Muscle of back (tissue), 11 donors: Measurements from ENCODE around the gene AGBL5. TPM values are rescaled to one million over a fixed set of nuclear protein-coding genes. Genes with fewer than 3 reads are reported as not detected.
"Not testable (repeated sequence)": the region's sequence is repeated elsewhere in the genome, so short reads cannot be mapped to it uniquely, and the experiment has no call there.

ENCODE experiments used
- DNase-seq, 3 donors: peaks; one replicate each; pipeline versions ENCODE4 v3.0.0 to v3.0.0-alpha.2; 2013
- polyA plus RNA-seq, 10 donors: library from polyadenylated mRNA; unstranded; fragments of 120-200 nt; gene quantifications; one replicate each; pipeline ENCODE4 v1.2.1, GENCODE V29; 2013; ENCODE audit not compliant: insufficient read length in 10 of 10

The AGBL5 gene
- polyA plus RNA-seq, 10 donors: 17.6 to 22.1 (median 19.1) TPM

DNA sequence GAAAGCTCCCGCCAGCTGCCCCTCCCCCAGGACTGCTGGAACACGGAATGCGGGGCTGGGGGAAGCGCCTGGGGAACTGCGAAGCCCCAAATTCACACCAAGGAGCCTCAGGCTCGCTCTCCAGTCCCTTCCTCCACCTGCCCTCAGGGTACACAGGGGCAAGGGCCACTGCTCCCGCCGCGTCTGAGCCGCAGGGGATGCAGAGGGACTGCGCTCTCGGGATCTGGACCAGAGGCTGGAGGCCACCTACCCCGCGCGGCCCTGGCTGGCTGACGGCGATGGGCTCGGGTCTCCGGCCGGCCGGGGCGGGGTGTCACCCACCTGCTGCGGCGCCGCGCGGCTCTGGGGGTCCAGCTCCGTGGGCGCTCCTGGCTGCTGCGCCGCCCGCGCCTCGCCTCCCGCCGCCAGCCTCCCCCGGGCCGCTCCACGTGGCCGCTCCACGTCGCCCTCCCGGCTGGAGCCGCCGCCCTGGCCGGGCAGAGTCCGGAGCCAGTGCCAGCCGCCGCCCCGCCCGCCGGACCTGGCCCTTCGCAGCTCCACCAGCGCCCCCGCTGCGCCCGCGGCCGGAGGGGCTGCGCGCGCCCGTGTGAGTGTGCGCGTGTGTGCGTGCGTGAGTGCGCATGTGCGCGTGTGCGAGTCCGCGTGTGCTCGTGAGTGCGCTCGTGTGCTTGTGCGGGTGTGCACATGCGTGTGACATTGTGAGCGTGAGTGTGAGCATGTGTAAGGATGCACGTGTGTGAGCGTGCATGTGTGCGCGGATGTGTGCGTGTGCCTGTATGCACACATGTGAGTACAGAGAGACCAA is 67.3 kb downstream of the AGBL5 start, which contains the start of gene CGREF1:
CGREF1 (minus strand) TSS at position 604 of the 805 bp plus-strand sequence. CDS start 14,762 bp downstream, outside the sequence.
- no peak for DNase-seq

DNA sequence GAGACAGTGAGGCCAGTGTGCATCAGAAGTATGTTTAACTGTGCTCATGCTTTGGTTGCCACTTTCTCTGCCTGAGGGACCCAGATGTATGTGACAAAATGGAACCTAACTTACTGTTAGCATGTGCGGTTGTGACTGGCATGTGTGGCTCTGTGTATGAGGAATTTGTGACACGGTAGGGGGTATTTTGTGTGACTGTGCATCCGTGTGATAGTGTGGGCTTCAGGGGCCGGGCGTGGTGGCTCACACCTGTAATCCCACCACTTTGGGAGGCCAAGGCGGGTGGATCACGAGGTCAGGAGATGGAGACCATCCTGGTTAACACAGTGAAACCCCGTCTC is 67.8 kb downstream of the AGBL5 start:
- DNase-seq: not testable (repeated sequence)

Other genes with a start within 250 kb of the AGBL5 start
- gene DPYSL5, start 203.5 kb upstream of the AGBL5 start, polyA plus RNA-seq: 10 to 100 TPM; 11.1 to 32.7 (median 22.1) TPM
- 10 to 100 TPM; 17.1 to 41.5 (median 25.0) TPM for gene MAPRE3, start 81.0 kb upstream of the AGBL5 start, polyA plus RNA-seq
- 10 to 100 TPM; 60.1 to 89.9 (median 68.5) TPM for gene TMEM214, start 18.7 kb upstream of the AGBL5 start, polyA plus RNA-seq
- 100 to 1,000 TPM; 208 to 290 (median 237) TPM for gene OST4, start 20.0 kb downstream of the AGBL5 start, polyA plus RNA-seq
- gene EMILIN1, start 26.9 kb downstream of the AGBL5 start, polyA plus RNA-seq: 100 to 1,000 TPM in 2 of 10 donors, 10 to 100 TPM in 8; 45.1 to 143 (median 65.3) TPM
- gene KHK, start 35.1 kb downstream of the AGBL5 start, polyA plus RNA-seq: 1 to 10 TPM in 9 of 10 donors, under 1 TPM in 1; 1.00 to 3.0 (median 2.5) TPM
- 1 to 10 TPM; 1.3 to 5.6 (median 3.2) TPM for gene CGREF1, start 67.5 kb downstream of the AGBL5 start, polyA plus RNA-seq
- gene ABHD1, start 72.1 kb downstream of the AGBL5 start, polyA plus RNA-seq: under 1 TPM; 0.17 to 0.84 (median 0.28) TPM
- gene PREB, start 83.0 kb downstream of the AGBL5 start, polyA plus RNA-seq: 10 to 100 TPM; 29.9 to 40.5 (median 35.4) TPM
- not detected for gene PRR30, start 87.7 kb downstream of the AGBL5 start, polyA plus RNA-seq
- under 1 TPM; 0.19 to 0.86 (median 0.36) TPM for gene TCF23, start 97.3 kb downstream of the AGBL5 start, polyA plus RNA-seq
- gene ATRAID, start 160.4 kb downstream of the AGBL5 start, polyA plus RNA-seq: 100 to 1,000 TPM in 3 of 10 donors, 10 to 100 TPM in 7; 89.7 to 104 (median 97.5) TPM
- 10 to 100 TPM; 13.4 to 25.8 (median 18.6) TPM for gene SLC5A6, start 160.6 kb downstream of the AGBL5 start, polyA plus RNA-seq
- gene CAD, start 165.7 kb downstream of the AGBL5 start, polyA plus RNA-seq: 10 to 100 TPM; 17.6 to 39.5 (median 28.7) TPM
- 1 to 10 TPM in 1 of 10 donors, under 1 TPM in 9; 0.24 to 1.2 (median 0.46) TPM for gene SLC30A3, start 211.4 kb downstream of the AGBL5 start, polyA plus RNA-seq
- under 1 TPM in 3 of 10 donors, not detected in 7; 0.12 to 0.39 (median 0.26) TPM for gene DNAJC5G, start 223.8 kb downstream of the AGBL5 start, polyA plus RNA-seq
- gene TRIM54, start 230.8 kb downstream of the AGBL5 start, polyA plus RNA-seq: 100 to 1,000 TPM in 1 of 10 donors, 10 to 100 TPM in 9; 32.9 to 106 (median 73.2) TPM